DOHH2 (cell line): ENCODE results near the gene LRRFIP2.
"Not testable (repeated sequence)": the region's sequence is repeated elsewhere in the genome, so short reads cannot be mapped to it uniquely, and the experiment has no call there.

Source experiments
- H3F3A ChIP-seq: fragments of 200-600 bp; sonication (generic), shearing (Covaris generic); 2 replicates; pipeline ENCODE4 v1.6.0; 2016; ENCODE audit warnings: antibody characterized with exemption, mild to moderate bottlenecking; ENCODE audit not compliant: control insufficient read depth, insufficient read depth
- H3K27ac ChIP-seq: fragments of 200-600 bp; sonication (generic); 2 replicates; pipeline ENCODE4 v1.5.1; 2014; ENCODE audit warnings: low read depth, mild to moderate bottlenecking, low read length, moderate library complexity
- H3K27me3 ChIP-seq: fragments of 200-600 bp; sonication (generic); 2 replicates; pipeline ENCODE4 v1.6.1; 2014; ENCODE audit warnings: mild to moderate bottlenecking, low read length, mixed read lengths; ENCODE audit not compliant: control insufficient read depth
- H3K36me3 ChIP-seq: fragments of 200-600 bp; sonication (generic); 2 replicates; pipeline ENCODE4 v1.6.1; 2014; ENCODE audit warnings: mild to moderate bottlenecking, low read length, moderate library complexity, mixed read lengths; ENCODE audit not compliant: control insufficient read depth
- H3K4me1 ChIP-seq: fragments of 200-600 bp; sonication (generic); 2 replicates; pipeline ENCODE4 v1.6.1; 2014; ENCODE audit warnings: mild to moderate bottlenecking, low read length, mixed read lengths; ENCODE audit not compliant: control insufficient read depth
- H3K4me2 ChIP-seq: fragments of 200-600 bp; sonication (generic); 2 replicates; pipeline ENCODE4 v1.6.0; 2014; ENCODE audit warnings: mild to moderate bottlenecking, low read length, moderate library complexity
- H3K4me3 ChIP-seq: fragments of 200-600 bp; sonication (generic); 2 replicates; pipeline ENCODE4 v1.5.1; 2014; ENCODE audit warnings: mild to moderate bottlenecking, low read length, mixed read lengths
- H3K79me2 ChIP-seq: fragments of 200-600 bp; sonication (generic); 2 replicates; pipeline ENCODE4 v1.6.1; 2014; ENCODE audit warnings: mild to moderate bottlenecking, low read length, mixed read lengths; ENCODE audit not compliant: control insufficient read depth
- H3K9me2 ChIP-seq: fragments of 200-600 bp; sonication (generic); replicated peaks from 2 replicates; pipeline ENCODE4 v1.6.1; 2014; ENCODE audit warnings: mild to moderate bottlenecking, low read length, mixed read lengths; ENCODE audit not compliant: control insufficient read depth
- H3K9me3 ChIP-seq: fragments of 200-600 bp; sonication (generic); 2 replicates; pipeline ENCODE4 v1.6.1; 2014; ENCODE audit warnings: antibody characterized with exemption, low read length, mixed read lengths; ENCODE audit not compliant: control insufficient read depth, insufficient read depth
- H4K20me1 ChIP-seq: fragments of 200-600 bp; sonication (generic); 2 replicates; pipeline ENCODE4 v1.6.0; 2014; ENCODE audit warnings: low read depth, mild to moderate bottlenecking, antibody characterized with exemption, low read length, moderate library complexity; ENCODE audit not compliant: control insufficient read depth, insufficient read depth
- CTCF ChIP-seq: fragments of 200-600 bp; sonication (generic); IDR thresholded peaks from one replicate; pipeline ENCODE4 v1.5.1; 2014; ENCODE audit warnings: antibody characterized with exemption, mild to moderate bottlenecking, low read depth, low read length; ENCODE audit not compliant: poor library complexity, severe bottlenecking
- EZH2phosphoT487 ChIP-seq: fragments of 200-600 bp; sonication (generic); IDR thresholded peaks from 2 replicates; pipeline ENCODE4 v1.6.1; 2017; ENCODE audit warnings: borderline replicate concordance, mild to moderate bottlenecking, antibody characterized with exemption, low read length, moderate library complexity, mixed read lengths

Gene LRRFIP2

DNA sequence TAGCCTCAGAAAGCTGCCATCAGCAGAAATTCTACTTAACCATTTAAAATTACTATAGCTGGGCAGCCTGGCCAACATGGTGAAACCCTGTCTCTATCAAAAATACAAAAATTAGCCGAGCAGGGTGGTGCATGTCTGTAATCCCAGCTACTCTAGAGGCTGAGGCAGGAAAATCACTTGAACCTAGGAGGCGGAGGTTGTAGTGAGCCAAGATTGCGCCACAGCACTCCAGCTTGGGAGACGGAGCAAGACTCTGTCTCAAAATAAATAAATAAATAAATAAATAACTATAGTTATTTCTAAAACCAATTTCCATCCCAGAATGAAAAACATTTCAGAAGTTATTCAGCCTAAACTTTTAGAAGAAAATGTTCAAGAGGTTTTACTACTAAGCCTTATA is 25.1 kb downstream of the LRRFIP2 start:
- peaks cover 20% of the 10 kb centered on the region for H3K36me3 ChIP-seq
- no peaks in the 10 kb centered on the region for H3K27me3 ChIP-seq
- H3K9me3 ChIP-seq, result no peaks in the 10 kb centered on the region
- no peak for TF ChIP-seq EZH2phosphoT487
- TF ChIP-seq CTCF, result no peak
- H3K4me3 ChIP-seq, result no peak overlapping the region
- no peaks in the 10 kb centered on the region for H4K20me1 ChIP-seq
- no peaks in the 10 kb centered on the region for H3F3A ChIP-seq
- no peak overlapping the region for H3K27ac ChIP-seq
- H3K79me2 ChIP-seq, result no peaks in the 10 kb centered on the region
- no peaks in the 10 kb centered on the region for H3K9me2 ChIP-seq
- peaks cover 15% of the 10 kb centered on the region for H3K4me1 ChIP-seq
- no peak overlapping the region for H3K4me2 ChIP-seq

DNA sequence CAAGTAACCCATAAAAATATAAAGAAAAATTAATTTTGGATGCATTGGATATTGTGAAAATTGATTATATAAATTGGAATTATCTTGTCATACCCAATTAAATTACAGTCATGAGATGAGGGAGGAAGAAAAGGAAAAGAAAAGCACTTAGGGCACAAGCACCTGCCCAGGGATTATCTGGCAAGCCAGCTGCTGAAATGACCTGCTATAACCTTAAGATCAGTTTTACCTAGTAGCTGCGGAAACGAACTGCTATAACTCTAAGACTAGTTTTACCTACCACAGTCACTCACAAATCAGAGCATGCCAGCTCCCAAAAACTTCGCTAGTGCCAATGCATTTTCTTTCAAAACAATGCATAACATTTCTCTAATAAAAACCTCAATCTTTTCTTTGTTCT is 26.2 kb downstream of the LRRFIP2 start:
- H3K36me3 ChIP-seq, result peaks cover 25% of the 10 kb centered on the region
- no peaks in the 10 kb centered on the region for H3K9me3 ChIP-seq
- H3F3A ChIP-seq, result no peaks in the 10 kb centered on the region
- H3K79me2 ChIP-seq, result no peaks in the 10 kb centered on the region
- no peak for TF ChIP-seq EZH2phosphoT487
- TF ChIP-seq CTCF, result no peak
- no peaks in the 10 kb centered on the region for H4K20me1 ChIP-seq
- H3K4me1 ChIP-seq, result peaks cover 8% of the 10 kb centered on the region
- no peak overlapping the region for H3K4me2 ChIP-seq
- no peak overlapping the region for H3K27ac ChIP-seq
- H3K9me2 ChIP-seq, result no peaks in the 10 kb centered on the region
- no peak overlapping the region for H3K4me3 ChIP-seq
- H3K27me3 ChIP-seq, result no peaks in the 10 kb centered on the region

GRCh38 chr3:37147666-37148065 is 26.7 kb downstream of the LRRFIP2 start:
- no peaks in the 10 kb centered on the region for H3F3A ChIP-seq
- H3K36me3 ChIP-seq, result peaks cover 25% of the 10 kb centered on the region

GRCh38 chr3:37146927-37147326 is 27.5 kb downstream of the LRRFIP2 start:
- H3K4me2 ChIP-seq, H3F3A ChIP-seq, H4K20me1 ChIP-seq: not testable (repeated sequence)

More at GRCh38 chr3:37147666-37148065, 26.7 kb downstream of the LRRFIP2 start:
- H3K9me2 ChIP-seq, result no peaks in the 10 kb centered on the region
- no peak overlapping the region for H3K27ac ChIP-seq
- H3K4me2 ChIP-seq, result no peak overlapping the region
- no peak for TF ChIP-seq EZH2phosphoT487
- no peaks in the 10 kb centered on the region for H3K79me2 ChIP-seq
- H3K4me1 ChIP-seq, result peaks cover 8% of the 10 kb centered on the region
- H4K20me1 ChIP-seq, result no peaks in the 10 kb centered on the region
- no peak overlapping the region for H3K4me3 ChIP-seq
- no peaks in the 10 kb centered on the region for H3K9me3 ChIP-seq
- no peaks in the 10 kb centered on the region for H3K27me3 ChIP-seq

More at GRCh38 chr3:37146927-37147326, 27.5 kb downstream of the LRRFIP2 start:
- not testable (repeated sequence) for H3K4me3 ChIP-seq, H3K9me2 ChIP-seq, H3K79me2 ChIP-seq, H3K9me3 ChIP-seq, H3K4me1 ChIP-seq, H3K27ac ChIP-seq, H3K27me3 ChIP-seq
- peaks cover 25% of the 10 kb centered on the region for H3K36me3 ChIP-seq
